DMS53 (cell line): ENCODE results near the gene TNKS1BP1.

Experiments
- DNase-seq: peaks from one replicate; lab custom pipeline; 2025; lab: John Stamatoyannopoulos, UW

TNKS1BP1 gene

DNA sequence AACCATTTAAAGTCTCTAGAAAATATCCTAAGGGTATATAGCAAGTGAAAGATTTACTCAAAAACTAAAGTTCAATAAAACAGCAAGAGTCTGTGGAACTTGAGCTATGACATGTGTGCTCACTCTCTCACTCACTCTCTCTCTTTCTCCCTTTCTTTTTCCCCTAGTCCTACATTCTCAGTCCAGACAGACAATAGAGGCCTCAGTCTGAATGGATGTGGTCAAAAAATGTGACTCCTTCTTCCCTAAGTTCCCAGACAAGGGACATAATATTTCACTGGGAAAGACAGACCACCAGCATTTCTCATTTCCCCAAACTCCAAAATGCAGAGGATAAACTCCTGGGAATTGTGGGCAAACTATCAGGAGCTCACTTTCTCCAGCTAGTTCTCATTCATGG, 70.1 kb downstream of the TNKS1BP1 start:
- no peak for DNase-seq

DNA sequence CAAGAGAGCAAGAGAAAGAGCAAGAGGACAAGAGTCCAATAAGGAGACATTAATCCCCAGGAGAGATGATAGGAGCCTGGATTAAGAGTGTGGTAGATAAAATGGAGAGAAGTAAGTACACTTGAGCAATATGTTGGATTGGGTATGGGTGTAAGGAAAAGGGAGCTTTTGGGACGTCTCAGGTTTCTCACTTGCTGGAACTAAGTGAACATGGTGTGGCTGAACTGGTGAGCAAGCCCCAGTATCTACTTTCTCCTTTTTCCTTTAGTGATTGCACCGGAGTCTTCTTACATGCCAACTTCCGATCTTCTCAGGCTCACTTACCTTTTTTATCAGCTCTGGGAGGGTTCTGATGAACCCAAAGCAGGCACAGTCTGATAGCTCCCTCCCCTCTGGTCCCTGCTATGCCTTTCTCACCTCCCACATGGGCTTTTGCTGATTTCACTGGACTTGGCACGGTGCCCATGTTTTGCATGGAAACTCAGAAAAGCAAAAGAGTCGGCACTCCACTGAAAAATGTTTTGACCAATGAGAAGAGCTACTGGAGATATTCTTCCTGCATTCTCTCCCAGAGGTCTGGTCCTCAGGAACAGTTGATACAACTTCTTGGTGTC, 73.2 kb downstream of the TNKS1BP1 start:
- no peak for DNase-seq

DNA sequence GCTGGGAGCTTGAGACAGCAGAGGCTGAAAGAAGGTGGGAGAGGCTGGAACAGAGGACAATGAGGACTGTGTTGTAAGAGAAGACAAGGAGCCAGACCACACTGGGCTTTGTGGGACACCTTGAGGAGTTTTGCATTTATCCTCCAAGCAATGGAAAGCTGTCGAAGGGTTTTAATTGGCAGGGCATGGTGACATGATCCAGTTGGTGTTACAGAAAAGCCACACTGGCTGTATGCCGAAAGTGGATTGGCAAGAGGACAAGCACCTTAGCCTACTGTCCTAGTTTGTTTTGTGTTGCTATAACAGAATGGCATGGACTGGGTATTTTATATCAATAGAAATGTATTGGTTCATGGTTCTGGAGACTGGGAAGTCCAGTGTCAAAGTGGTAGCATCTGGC, 73.7 kb downstream of the TNKS1BP1 start:
- no peak for DNase-seq
